Measurements from ENCODE around the gene HSPA8.

DNA sequence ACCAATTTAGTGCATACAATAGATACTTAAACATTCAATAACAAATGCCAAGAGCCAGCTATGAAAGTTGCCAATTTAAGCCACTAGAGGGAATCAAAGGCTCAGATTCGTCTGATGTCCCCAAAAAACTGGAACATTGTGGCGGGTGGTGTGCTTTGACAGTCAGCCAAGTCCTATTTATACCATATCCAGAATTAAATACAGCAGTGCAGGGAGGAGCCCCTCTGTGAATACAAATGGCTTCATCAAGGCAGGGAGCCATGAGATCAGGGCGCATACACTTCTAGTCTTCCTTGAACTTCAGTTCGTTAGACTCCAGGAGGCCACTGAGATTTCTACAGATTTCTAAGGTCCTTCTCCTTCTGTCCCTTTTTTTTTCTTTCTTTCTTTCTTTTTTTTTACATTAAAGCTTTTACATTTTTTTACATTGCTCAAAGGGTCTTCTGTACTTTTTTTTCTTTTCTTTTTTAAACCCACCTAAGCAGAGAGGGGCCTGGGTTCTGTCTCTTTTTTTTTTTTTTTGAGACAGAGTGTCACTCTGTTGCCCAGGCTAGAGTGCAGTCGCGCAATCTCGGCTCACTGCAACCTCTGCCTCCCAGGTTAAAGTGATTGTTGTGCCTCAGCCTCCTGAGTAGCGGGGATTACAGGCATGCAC, 41.5 kb upstream of the HSPA8 start:
- TF ChIP-seq, protein P1, sequence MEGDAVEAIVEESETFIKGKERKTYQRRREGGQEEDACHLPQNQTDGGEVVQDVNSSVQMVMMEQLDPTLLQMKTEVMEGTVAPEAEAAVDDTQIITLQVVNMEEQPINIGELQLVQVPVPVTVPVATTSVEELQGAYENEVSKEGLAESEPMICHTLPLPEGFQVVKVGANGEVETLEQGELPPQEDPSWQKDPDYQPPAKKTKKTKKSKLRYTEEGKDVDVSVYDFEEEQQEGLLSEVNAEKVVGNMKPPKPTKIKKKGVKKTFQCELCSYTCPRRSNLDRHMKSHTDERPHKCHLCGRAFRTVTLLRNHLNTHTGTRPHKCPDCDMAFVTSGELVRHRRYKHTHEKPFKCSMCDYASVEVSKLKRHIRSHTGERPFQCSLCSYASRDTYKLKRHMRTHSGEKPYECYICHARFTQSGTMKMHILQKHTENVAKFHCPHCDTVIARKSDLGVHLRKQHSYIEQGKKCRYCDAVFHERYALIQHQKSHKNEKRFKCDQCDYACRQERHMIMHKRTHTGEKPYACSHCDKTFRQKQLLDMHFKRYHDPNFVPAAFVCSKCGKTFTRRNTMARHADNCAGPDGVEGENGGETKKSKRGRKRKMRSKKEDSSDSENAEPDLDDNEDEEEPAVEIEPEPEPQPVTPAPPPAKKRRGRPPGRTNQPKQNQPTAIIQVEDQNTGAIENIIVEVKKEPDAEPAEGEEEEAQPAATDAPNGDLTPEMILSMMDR (IDR thresholded peaks at IDR 0.05; ENCODE audit: low read length): peak; percentile 67
- TF ChIP-seq EZH2phosphoT487 (IDR thresholded peaks at IDR 0.05; ENCODE audit: low read length): no peak

Measured in MM.1S (cell line).